ENCODE measurements around the gene YIPF3. TPM values are rescaled to one million over a fixed set of nuclear protein-coding genes. Genes with fewer than 3 reads are reported as not detected.

The YIPF3 gene
- total RNA-seq, 3 donors from 2014 or later, result 33.3 to 40.9 (median 35.4) TPM

DNA sequence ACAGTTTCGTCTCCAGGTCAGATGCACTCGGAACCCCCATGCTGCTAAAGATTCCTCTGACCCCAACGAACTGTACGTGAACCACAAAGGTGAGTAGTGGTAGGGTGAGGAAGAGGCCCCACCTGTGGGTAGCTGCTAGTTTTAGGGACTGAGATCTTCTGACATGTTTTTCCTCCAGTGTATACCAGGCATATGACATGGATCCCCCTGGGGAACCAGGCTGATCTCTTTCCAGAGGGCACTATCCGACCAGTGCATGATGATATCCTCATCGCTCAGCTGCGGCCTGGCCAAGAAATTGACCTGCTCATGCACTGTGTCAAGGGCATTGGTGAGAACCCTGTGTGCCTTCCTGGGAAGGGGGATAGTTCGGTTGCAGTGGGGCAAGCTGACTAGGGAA lies 3.4 kb upstream of the YIPF3 start:
- ATAC-seq (no peak), DNase-seq (no peak)
- H3K4me1 Mint-ChIP-seq (ENCODE audit: low read depth), result peaks cover 18% of the 10 kb centered on the region
- peaks cover 32% of the 10 kb centered on the region for H3K36me3 Mint-ChIP-seq (ENCODE audit: insufficient read depth)
- H3K27me3 Mint-ChIP-seq (ENCODE audit: low read depth), result no peaks in the 10 kb centered on the region
- no peaks in the 10 kb centered on the region for H3K9me3 Mint-ChIP-seq
- no peak overlapping the region for H3K4me3 Mint-ChIP-seq

DNA sequence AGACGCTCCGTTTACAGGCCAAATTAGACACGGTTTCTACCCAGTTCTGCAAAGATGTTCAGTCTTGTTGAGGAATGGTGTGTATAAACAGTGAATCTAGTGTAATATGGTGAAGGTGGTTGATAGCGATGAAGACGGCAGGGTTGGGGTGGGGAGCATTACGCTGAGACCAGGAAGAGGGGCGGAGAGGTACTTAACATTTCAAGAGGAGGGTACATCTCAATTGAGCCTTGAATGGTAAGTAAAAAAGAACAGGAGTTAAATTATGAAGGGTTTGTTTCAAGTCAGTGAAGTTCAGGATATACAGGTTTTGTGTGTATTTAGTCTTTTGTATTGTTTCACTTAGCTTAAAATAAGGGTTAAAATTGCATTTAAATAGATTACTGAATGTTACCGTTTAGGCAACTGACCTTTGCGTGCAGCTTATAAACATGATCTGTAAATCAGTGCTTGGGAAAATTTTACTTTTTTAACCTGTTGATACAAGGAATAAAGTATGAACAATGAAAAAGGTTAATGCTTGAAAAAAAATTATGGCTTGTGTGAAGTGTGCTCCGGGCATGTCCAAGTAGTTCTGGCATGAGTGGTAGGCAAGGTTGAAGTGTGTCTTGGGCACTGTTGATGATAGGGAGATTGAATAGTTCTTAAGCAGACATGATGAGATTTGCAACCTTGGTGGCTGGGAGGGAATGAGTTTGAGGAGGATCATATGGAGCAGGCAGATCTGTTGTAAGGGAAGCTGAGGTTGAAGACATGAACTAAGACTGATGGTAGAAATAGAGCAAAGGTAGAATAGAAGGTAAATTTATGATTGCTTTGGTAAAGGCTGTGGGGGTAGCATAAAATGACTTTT lies 1.0 kb upstream of the YIPF3 start:
- Mint-ChIP-seq H3K4me3 (no peak overlapping the region), H3K27me3 (ENCODE audit: low read depth) (no peaks in the 10 kb centered on the region), H3K9me3 (no peaks in the 10 kb centered on the region), H3K4me1 (ENCODE audit: low read depth) (peaks cover 33% of the 10 kb centered on the region), H3K36me3 (ENCODE audit: insufficient read depth) (peaks cover 39% of the 10 kb centered on the region)
- DNase-seq (no peak), ATAC-seq (peak; percentile 27 to 33)

DNA sequence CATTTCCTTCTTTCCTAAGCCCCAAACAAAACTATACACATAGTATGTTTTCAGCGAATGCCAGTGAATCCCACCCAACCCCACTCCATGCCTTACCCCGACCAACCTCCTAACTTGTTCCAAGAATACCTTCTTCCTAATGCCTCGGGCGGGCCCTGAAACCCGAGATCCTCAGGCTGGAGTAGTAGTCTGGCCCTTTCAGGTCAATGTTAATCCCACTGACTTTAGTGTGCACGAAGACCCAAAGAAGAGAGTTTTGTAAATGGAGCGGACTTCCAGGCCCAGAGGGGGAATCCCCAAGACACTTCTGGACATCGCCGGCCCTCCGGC lies 394 bp downstream of the YIPF3 start:
- Mint-ChIP-seq H3K36me3 (ENCODE audit: insufficient read depth) (peaks cover 36% of the 10 kb centered on the region), H3K4me1 (ENCODE audit: low read depth) (peaks cover 37% of the 10 kb centered on the region), H3K4me3 (no peak overlapping the region), H3K9me3 (no peaks in the 10 kb centered on the region), H3K27me3 (ENCODE audit: low read depth) (no peaks in the 10 kb centered on the region)
- no peak for DNase-seq
- ATAC-seq, result peak in 1 of 2 donors; percentile 5

- no peaks in the 10 kb centered on the region for H3K9me3 Mint-ChIP-seq
- ATAC-seq, result no peak
- no peak overlapping the region for H3K4me3 Mint-ChIP-seq
- no peaks in the 10 kb centered on the region for H3K27me3 Mint-ChIP-seq (ENCODE audit: low read depth)
- peaks cover 37% of the 10 kb centered on the region for H3K4me1 Mint-ChIP-seq (ENCODE audit: low read depth)
- peaks cover 35% of the 10 kb centered on the region for H3K36me3 Mint-ChIP-seq (ENCODE audit: insufficient read depth)
- DNase-seq, result no peak
Measured at GRCh38 chr6:43515808-43516207, 918 bp downstream of the YIPF3 start.

DNA sequence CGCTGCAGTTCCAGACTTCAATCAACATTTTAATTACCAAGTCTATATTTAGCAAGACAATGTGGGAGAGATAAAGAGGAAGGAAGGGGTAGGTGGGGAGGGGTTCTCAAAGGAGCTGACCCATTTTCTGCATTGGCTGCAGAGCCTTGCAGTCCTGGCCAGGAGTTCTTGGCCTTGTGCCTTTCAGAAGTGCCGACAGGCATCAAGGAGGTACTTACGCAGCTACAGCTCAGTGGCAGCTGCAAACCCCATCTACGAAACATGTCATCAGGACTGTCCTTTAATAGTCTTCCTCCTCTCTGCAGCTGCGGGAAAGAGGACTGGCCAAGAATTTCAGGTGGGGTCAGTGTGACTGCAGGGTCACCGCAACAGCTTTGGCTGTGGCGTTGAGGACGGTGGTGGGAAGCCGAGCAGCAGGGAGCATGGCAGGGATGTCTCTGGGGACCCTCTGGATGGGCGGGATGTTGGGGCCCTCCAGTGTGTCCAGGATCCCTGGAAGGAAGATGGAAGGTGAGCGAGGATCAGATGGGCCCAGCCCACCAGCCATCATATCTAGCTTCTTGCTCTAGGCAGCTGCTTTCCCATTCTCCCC lies 4.8 kb downstream of the YIPF3 start:
- DNase-seq (no peak), ATAC-seq (no peak)
- Mint-ChIP-seq H3K9me3 (no peaks in the 10 kb centered on the region), H3K4me1 (ENCODE audit: low read depth) (peaks cover 41% of the 10 kb centered on the region), H3K4me3 (no peak overlapping the region), H3K27me3 (ENCODE audit: low read depth) (peaks cover 18% of the 10 kb centered on the region), H3K36me3 (ENCODE audit: insufficient read depth) (peaks cover 26% of the 10 kb centered on the region)

DNA sequence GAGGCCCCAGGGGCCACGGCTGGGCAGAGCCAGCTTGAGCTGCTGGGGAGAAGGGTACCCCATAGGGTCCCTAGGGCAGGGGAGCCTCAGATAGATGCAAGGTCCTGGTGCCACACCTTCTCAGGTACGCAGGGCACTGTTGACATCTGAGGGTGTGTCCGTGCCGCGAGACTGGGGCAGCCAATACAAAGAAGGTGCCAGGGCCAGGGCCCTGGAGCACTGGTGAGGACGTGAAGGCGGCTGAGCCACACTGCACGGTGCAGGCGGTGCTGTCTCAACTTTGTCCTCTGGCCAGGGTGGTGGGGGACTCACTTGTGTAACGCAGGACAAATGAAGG lies 5.9 kb downstream of the YIPF3 start:
- H3K9me3 Mint-ChIP-seq, result no peaks in the 10 kb centered on the region
- H3K4me1 Mint-ChIP-seq (ENCODE audit: low read depth), result peaks cover 34% of the 10 kb centered on the region
- DNase-seq (no peak), ATAC-seq (no peak)
- peaks cover 18% of the 10 kb centered on the region for H3K27me3 Mint-ChIP-seq (ENCODE audit: low read depth)
- H3K4me3 Mint-ChIP-seq, result peak overlapping the region; percentile 73
- peaks cover 26% of the 10 kb centered on the region for H3K36me3 Mint-ChIP-seq (ENCODE audit: insufficient read depth)

- Mint-ChIP-seq H3K27me3 (ENCODE audit: low read depth) (peaks cover 18% of the 10 kb centered on the region), H3K4me1 (ENCODE audit: low read depth) (peaks cover 29% of the 10 kb centered on the region), H3K4me3 (peak within 1 kb of the TSS; percentile 82), H3K36me3 (ENCODE audit: insufficient read depth) (peaks cover 23% of the 10 kb centered on the region), H3K9me3 (no peaks in the 10 kb centered on the region)
- DNase-seq (peak; percentile 77), ATAC-seq (peak; percentile 83 to 84)
Measured at GRCh38 chr6:43509984-43510826, 6.5 kb downstream of the YIPF3 start, which contains the start of gene LRRC73. Gene LRRC73, minus strand, starts transcription at chr6:43510346. Its CDS starts 561 bp downstream, at chr6:43509785.

GRCh38 chr6:43509142-43509983 lies 7.4 kb downstream of the YIPF3 start:
- H3K4me3 Mint-ChIP-seq, result peak overlapping the region; percentile 82

GRCh38 chr6:43508481-43509141 lies 8.1 kb downstream of the YIPF3 start:
- Mint-ChIP-seq H3K27me3 (ENCODE audit: low read depth) (peaks cover 18% of the 10 kb centered on the region), H3K4me1 (ENCODE audit: low read depth) (peaks cover 16% of the 10 kb centered on the region), H3K4me3 (peak overlapping the region; percentile 82), H3K9me3 (no peaks in the 10 kb centered on the region), H3K36me3 (ENCODE audit: insufficient read depth) (peaks cover 14% of the 10 kb centered on the region)
- DNase-seq (no peak), ATAC-seq (no peak)

More at GRCh38 chr6:43509142-43509983, 7.4 kb downstream of the YIPF3 start:
- Mint-ChIP-seq H3K4me1 (ENCODE audit: low read depth) (peaks cover 21% of the 10 kb centered on the region), H3K9me3 (no peaks in the 10 kb centered on the region), H3K36me3 (ENCODE audit: insufficient read depth) (peaks cover 16% of the 10 kb centered on the region), H3K27me3 (ENCODE audit: low read depth) (peaks cover 18% of the 10 kb centered on the region)
- ATAC-seq (peak; percentile 1 to 7), DNase-seq (no peak)

DNA sequence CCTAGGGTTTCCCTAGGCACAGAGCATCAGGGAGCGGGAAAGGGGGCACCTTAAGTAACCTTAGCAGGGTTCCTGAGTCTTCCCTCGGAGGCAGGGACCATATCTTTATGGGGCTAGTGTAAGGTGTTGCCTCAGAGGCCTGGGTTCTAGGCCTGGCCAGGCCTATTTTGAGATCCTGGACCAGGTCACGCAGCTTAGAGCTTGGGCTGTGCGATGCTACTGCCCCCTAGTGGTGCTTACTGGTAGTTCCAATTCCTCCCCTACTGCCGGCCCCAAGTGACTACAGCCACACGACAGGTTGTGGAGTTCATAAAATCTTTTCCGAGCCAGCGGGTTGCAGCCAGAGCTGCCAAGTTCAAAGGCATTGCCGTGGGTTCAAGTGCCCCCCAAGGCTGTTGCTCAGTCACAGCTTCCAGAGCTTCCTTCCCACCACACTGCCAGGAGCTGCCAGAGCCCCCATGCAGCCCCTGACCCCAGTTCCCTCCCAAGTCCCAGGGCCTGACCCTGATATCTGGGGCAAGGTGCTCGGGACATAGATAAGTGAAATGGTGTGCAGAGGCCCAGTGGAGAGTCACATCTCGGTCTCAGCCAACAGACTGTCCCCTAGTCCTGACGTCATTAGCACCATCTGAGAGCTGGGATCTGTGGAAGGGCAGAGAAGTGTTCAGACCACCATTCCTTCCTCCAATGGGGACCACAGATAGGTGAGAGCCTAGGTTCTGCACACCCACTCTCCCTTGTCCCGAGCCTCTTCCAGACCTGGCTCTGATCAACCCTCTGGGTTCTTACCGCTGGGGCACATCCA lies 9.9 kb downstream of the YIPF3 start:
- Mint-ChIP-seq H3K4me3 (no peak overlapping the region), H3K4me1 (ENCODE audit: low read depth) (peaks cover 12% of the 10 kb centered on the region), H3K36me3 (ENCODE audit: insufficient read depth) (peaks cover 13% of the 10 kb centered on the region), H3K9me3 (no peaks in the 10 kb centered on the region), H3K27me3 (ENCODE audit: low read depth) (peaks cover 18% of the 10 kb centered on the region)
- peak; percentile 67 to 72 for ATAC-seq
- peak; percentile 77 for DNase-seq

DNA sequence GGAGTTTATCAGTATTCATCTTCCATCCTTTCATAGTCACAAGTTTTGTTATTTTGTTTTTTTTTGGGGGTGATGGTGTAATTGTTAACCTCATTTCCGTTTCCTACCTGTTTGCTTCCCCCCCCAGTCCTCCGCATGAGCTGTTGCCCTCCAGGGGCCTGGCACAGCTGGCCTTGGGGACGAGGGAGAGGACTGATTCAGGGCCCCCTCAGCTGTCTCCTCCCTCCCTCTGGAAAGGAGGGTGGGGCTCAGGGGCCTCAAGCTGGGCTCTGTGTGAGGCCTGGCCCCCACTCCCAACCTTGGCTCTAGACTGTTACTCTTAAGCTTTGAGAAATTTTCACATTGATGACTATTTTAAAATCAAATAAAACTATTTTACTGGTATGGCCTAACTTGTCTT lies 10.6 kb downstream of the YIPF3 start:
- H3K9me3 Mint-ChIP-seq, result no peaks in the 10 kb centered on the region
- DNase-seq (no peak), ATAC-seq (no peak)
- H3K36me3 Mint-ChIP-seq (ENCODE audit: insufficient read depth), result peaks cover 14% of the 10 kb centered on the region
- H3K4me3 Mint-ChIP-seq, result no peak overlapping the region
- H3K4me1 Mint-ChIP-seq (ENCODE audit: low read depth), result peaks cover 7% of the 10 kb centered on the region
- peaks cover 18% of the 10 kb centered on the region for H3K27me3 Mint-ChIP-seq (ENCODE audit: low read depth)

DNA sequence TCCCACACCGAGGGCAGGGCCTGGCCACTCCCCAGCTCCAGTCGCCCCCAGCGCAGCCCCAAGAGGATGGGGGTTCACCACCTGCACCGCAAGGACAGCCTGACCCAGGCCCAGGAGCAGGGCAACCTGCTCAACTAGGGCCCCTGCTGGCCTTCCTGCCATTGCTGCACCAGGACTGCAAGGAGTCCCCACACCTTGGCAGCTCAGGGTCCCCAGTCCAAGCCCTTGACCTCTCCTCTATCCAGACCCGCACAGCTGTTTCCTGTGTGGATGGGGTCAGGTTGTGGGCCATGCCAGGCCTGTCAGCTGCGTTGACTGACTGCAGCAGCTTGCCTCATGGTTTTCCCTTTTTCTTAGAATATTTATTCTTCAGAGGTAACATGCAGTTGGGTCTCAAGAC lies 11.0 kb downstream of the YIPF3 start:
- H3K4me3 Mint-ChIP-seq, result no peak overlapping the region
- ATAC-seq (no peak), DNase-seq (no peak)
- H3K4me1 Mint-ChIP-seq (ENCODE audit: low read depth), result peaks cover 7% of the 10 kb centered on the region
- no peaks in the 10 kb centered on the region for H3K9me3 Mint-ChIP-seq
- peaks cover 18% of the 10 kb centered on the region for H3K27me3 Mint-ChIP-seq (ENCODE audit: low read depth)
- H3K36me3 Mint-ChIP-seq (ENCODE audit: insufficient read depth), result peaks cover 12% of the 10 kb centered on the region
